PC-3 (cell line): ENCODE measurements around the gene C3orf22. TPM values are rescaled to one million over a fixed set of nuclear protein-coding genes. Genes with fewer than 3 reads are reported as not detected.

Experiments used
- ATAC-seq: fragments of 200-7000 bp; cut with Tn5 transposase; 2 replicates; pipeline ENCODE4 v1.9.1; 2020; ENCODE audit warnings: mild to moderate bottlenecking, moderate library complexity
- BruUV-seq: library from RNA; stranded (reverse); fragments of 400-500 nt; replicated peaks from 2 replicates; lab custom pipeline; 2021; lab: Mats Ljungman, UMichigan
- CTCF ChIA-PET: fragments of 300-600 bp; sonication (Branson Sonifier 250); formaldehyde crosslinking; loops from one replicate; lab custom pipeline; 2022; ENCODE audit warnings: antibody characterized with exemption; lab: Charles Lee
- POLR2A ChIA-PET: fragments of 300-600 bp; sonication (Branson Sonifier 250); formaldehyde crosslinking; loops from one replicate; lab custom pipeline; 2022; ENCODE audit warnings: antibody characterized with exemption; ENCODE audit not compliant: unreplicated experiment; lab: Charles Lee
- DNase-seq: peaks from one replicate; pipeline ENCODE4 v3.0.0-alpha.2; 2015
- H2AFZ ChIP-seq: fragments of 300-600 bp; sonication (generic); 2 replicates; pipeline ENCODE4 v1.6.0; 2016; ENCODE audit warnings: antibody characterized with exemption, low read length
- H3F3A ChIP-seq: fragments of 300-600 bp; sonication (generic); one replicate; pipeline ENCODE4 v1.6.0; 2017; ENCODE audit warnings: antibody characterized with exemption, low read length, control low read depth, mild to moderate bottlenecking; ENCODE audit not compliant: unreplicated experiment
- H3K27ac ChIP-seq: fragments of 300-600 bp; sonication (generic); 2 replicates; pipeline ENCODE4 v1.5.1; 2016; ENCODE audit warnings: mild to moderate bottlenecking, low read length
- H3K27me3 ChIP-seq: fragments of 300-600 bp; sonication (generic); 2 replicates; pipeline ENCODE4 v1.6.1; 2016; ENCODE audit warnings: low read length, mixed read lengths
- H3K36me3 ChIP-seq: fragments of 300-600 bp; sonication (generic); 2 replicates; pipeline ENCODE4 v1.6.1; 2016; ENCODE audit warnings: low read depth, mixed run types, low read length, mixed read lengths
- H3K4me1 ChIP-seq: fragments of 300-600 bp; sonication (generic); 2 replicates; pipeline ENCODE4 v1.5.1; 2016; ENCODE audit warnings: low read length; ENCODE audit not compliant: insufficient read depth
- H3K4me2 ChIP-seq: fragments of 300-600 bp; sonication (generic); 2 replicates; pipeline ENCODE4 v1.6.0; 2016; ENCODE audit warnings: low read length
- H3K4me3 ChIP-seq: fragments of 300-600 bp; sonication (generic); 2 replicates; pipeline ENCODE4 v1.5.1; 2016; ENCODE audit warnings: mild to moderate bottlenecking, low read length, mixed read lengths
- H3K79me2 ChIP-seq: fragments of 300-600 bp; sonication (generic); 2 replicates; pipeline ENCODE4 v1.6.1; 2017; ENCODE audit warnings: low read length, mixed read lengths
- H3K9ac ChIP-seq: fragments of 300-600 bp; sonication (generic); 2 replicates; pipeline ENCODE4 v1.6.0; 2016; ENCODE audit warnings: mild to moderate bottlenecking, low read length
- H3K9me2 ChIP-seq: fragments of 300-600 bp; sonication (generic); replicated peaks from 2 replicates; pipeline ENCODE4 v1.6.1; 2016; ENCODE audit warnings: mixed run types, low read length, mixed read lengths
- H3K9me3 ChIP-seq: fragments of 300-600 bp; sonication (generic); 2 replicates; pipeline ENCODE4 v1.6.1; 2016; ENCODE audit warnings: low read length, mixed read lengths
- H4K20me1 ChIP-seq: fragments of 300-600 bp; sonication (generic); 2 replicates; pipeline ENCODE4 v1.6.1; 2016; ENCODE audit warnings: low read length, mixed read lengths
- CTCF ChIP-seq: fragments of 300-600 bp; sonication (generic); conservative IDR thresholded peaks from 2 replicates; pipeline ENCODE4 v1.5.1; 2017; ENCODE audit warnings: antibody characterized with exemption, low read depth, mild to moderate bottlenecking, low read length
- EZH2 ChIP-seq: fragments of 300-600 bp; sonication (generic); IDR thresholded peaks from one replicate; pipeline ENCODE4 v1.6.1; 2017; ENCODE audit warnings: antibody characterized with exemption, mild to moderate bottlenecking, low read length; ENCODE audit not compliant: unreplicated experiment
- EZH2phosphoT487 ChIP-seq: fragments of 300-600 bp; sonication (generic); IDR thresholded peaks from 2 replicates; pipeline ENCODE4 v1.6.1; 2018; ENCODE audit warnings: mild to moderate bottlenecking, antibody characterized with exemption, low read length, borderline replicate concordance
- intact Hi-C: fragments of 100-400 bp; cut with micrococcal nuclease; formaldehyde crosslinking; loops from 2 replicates; pipeline ENCODE4 v1.9.0; 2023
- total RNA-seq: library from RNA; depleted of rRNA; stranded (reverse); fragments of >200 nt; gene quantifications from 2 replicates; pipeline ENCODE4 v1.2.3, GENCODE V29; 2014

Gene C3orf22
- total RNA-seq, 1 experiment from 2014 or later = not detected

GRCh38 chr3:126531051-126531330, 27.7 kb downstream of the C3orf22 start:
- Histone ChIP-seq H3K27ac (no peak overlapping the region), H3K36me3 (no peaks in the 10 kb centered on the region), H2AFZ (no peak overlapping the region), H3K9ac (no peak overlapping the region), H3K79me2 (no peaks in the 10 kb centered on the region), H3K9me2 (no peaks in the 10 kb centered on the region), H3F3A (no peaks in the 10 kb centered on the region), H3K27me3 (peaks cover 49% of the 10 kb centered on the region), H3K4me1 (no peaks in the 10 kb centered on the region), H3K9me3 (no peaks in the 10 kb centered on the region), H4K20me1 (no peaks in the 10 kb centered on the region), H3K4me2 (no peak overlapping the region), H3K4me3 (no peak overlapping the region)
- CTCF ChIA-PET = no interaction called here
- no peak for DNase-seq
- ATAC-seq = no peak
- intact Hi-C loops = no loop called here
- BruUV-seq = no TSS peak
- TF ChIP-seq CTCF = no peak
- no peak for TF ChIP-seq EZH2
- no peak for TF ChIP-seq EZH2phosphoT487
- POLR2A ChIA-PET = no interaction called here

- ChIA-PET CTCF (no interaction called here), POLR2A (no interaction called here)
- Histone ChIP-seq H3K9me2 (no peaks in the 10 kb centered on the region), H3K4me3 (no peak overlapping the region), H3K27ac (no peak overlapping the region), H3K79me2 (no peaks in the 10 kb centered on the region), H2AFZ (no peak overlapping the region), H3K4me1 (no peaks in the 10 kb centered on the region), H3K9ac (no peak overlapping the region), H3F3A (no peaks in the 10 kb centered on the region), H3K9me3 (no peaks in the 10 kb centered on the region), H3K36me3 (no peaks in the 10 kb centered on the region), H3K4me2 (no peak overlapping the region), H3K27me3 (peaks cover 43% of the 10 kb centered on the region), H4K20me1 (no peaks in the 10 kb centered on the region)
- DNase-seq (no peak), ATAC-seq (no peak)
- no peak for TF ChIP-seq CTCF
- TF ChIP-seq EZH2phosphoT487 = no peak
- no peak for TF ChIP-seq EZH2
- BruUV-seq = no TSS peak
- intact Hi-C loops = no loop called here
These were observed 28.3 kb downstream of the C3orf22 start for GRCh38 chr3:126530171-126531050.

GRCh38 chr3:126529585-126530170, 29.1 kb downstream of the C3orf22 start:
- H3K4me2 ChIP-seq = no peak overlapping the region

More at GRCh38 chr3:126529585-126530170, 29.1 kb downstream of the C3orf22 start:
- Histone ChIP-seq H3K27me3 (peaks cover 36% of the 10 kb centered on the region), H3K27ac (no peak overlapping the region), H3K9ac (no peak overlapping the region), H3K36me3 (no peaks in the 10 kb centered on the region), H4K20me1 (no peaks in the 10 kb centered on the region), H3K9me2 (no peaks in the 10 kb centered on the region), H3K4me3 (no peak overlapping the region), H3K9me3 (no peaks in the 10 kb centered on the region), H2AFZ (no peak overlapping the region), H3K4me1 (no peaks in the 10 kb centered on the region), H3K79me2 (no peaks in the 10 kb centered on the region), H3F3A (no peaks in the 10 kb centered on the region)
- DNase-seq (no peak), ATAC-seq (no peak)
- BruUV-seq = no TSS peak
- intact Hi-C loops = no loop called here
- TF ChIP-seq CTCF (no peak), EZH2 (no peak), EZH2phosphoT487 (no peak)
- POLR2A ChIA-PET = no interaction called here
- CTCF ChIA-PET = no interaction called here
